ENCODE data around the gene TEX36. TPM values are rescaled to one million over a fixed set of nuclear protein-coding genes. Genes with fewer than 3 reads are reported as not detected.
"Not testable (repeated sequence)": the region's sequence is repeated elsewhere in the genome, so short reads cannot be mapped to it uniquely, and the experiment has no call there.

The TEX36 gene, protein sequence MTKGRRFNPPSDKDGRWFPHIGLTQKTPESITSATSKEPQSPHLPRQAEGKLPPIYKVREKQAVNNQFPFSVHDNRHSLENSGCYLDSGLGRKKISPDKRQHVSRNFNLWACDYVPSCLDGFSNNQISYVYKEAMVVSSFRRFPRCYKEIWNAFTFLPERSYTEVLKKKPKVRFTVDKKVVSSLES
- total RNA-seq: not detected in 2 replicates

GRCh38 chr10:125683063-125683462 is at the start of gene TEX36:
Gene TEX36 (minus strand): TSS chr10:125683163. CDS start chr10:125682989, 174 bp downstream.
- no peak for DNase-seq (ENCODE audit: low read depth, low spot score)

DNA sequence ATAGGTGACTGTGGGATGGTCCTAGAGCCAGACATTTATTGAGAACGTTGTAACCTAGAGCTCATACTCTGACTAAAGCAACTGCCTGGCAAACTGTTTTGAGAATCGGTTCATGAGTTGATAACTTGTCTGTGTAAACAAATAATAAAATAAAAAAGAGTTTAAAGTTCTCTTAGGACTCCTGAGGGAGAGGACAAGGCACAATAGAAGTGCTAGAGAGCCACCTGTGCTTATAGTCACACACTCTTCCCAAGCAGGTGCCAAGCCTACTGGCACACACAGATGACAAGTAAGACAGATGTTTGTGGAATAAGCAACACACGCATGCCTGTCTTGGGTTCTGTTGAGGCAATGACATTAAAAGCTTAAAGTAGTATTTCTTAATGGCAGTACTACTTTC is 44.5 kb upstream of the TEX36 start:
- no peak for DNase-seq (ENCODE audit: low read depth, low spot score)

DNA sequence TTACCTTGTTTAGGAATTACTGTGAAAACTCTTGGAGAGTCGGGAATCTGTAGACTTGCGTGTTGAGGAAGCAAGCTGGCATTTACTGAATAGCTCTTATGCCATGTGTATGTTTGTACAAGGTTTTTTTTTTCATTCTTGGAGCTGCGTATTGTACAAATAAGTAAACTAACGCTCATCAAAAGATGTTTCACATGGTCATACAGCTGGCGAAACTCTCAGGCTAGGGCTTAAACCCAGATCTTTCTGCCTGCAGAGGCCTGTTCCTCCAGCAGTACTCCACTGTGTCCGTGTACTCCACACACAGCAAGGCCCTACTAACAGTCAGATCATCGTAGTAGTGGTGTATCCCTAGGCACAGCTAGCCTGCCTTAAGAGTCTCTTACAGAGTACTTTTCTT is 44.0 kb upstream of the TEX36 start:
- no peak for DNase-seq (ENCODE audit: low read depth, low spot score)

DNA sequence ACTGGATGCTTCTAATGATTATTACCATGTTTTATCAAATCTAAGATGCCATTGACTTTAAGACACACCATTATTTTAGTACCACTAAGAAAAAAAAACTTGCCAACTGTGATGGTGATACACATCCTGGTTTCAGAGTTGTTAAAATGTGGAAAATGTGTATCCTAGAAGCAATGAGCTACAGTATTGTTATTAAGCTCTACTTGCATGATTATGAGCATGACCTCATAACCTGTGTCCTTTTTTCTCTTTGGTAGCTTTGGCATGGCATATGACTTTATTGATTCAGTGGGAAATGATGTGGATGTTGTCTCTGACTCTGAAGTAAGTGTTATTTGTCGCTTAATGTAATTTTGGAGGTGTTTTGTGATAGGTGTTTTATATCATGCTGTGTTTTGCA is 39.8 kb upstream of the TEX36 start:
- DNase-seq (ENCODE audit: low read depth, low spot score): no peak

DNA sequence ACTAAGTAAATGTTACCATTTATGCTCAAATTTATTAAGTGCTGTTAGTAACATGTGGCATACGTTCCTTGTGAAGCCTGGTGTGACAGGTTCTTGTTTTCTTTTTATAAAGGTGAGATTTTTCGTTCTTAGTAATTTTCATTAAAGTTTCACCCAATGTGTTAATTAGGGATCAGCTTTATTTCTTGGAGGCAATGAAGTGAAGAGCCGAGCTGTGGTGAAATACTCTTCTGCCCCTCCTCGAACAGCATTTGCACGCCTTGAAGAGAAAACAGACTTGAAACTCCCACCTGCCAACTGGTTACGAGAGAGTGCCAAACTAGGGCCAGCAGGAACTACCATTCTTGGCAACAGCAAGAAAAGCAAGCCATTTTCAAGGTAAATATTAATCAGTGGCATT is 38.1 kb upstream of the TEX36 start:
- DNase-seq (ENCODE audit: low read depth, low spot score): no peak

- no peak for DNase-seq (ENCODE audit: low read depth, low spot score)
These were observed 37.0 kb upstream of the TEX36 start for GRCh38 chr10:125720002-125720382.

GRCh38 chr10:125719173-125720001 is 36.4 kb upstream of the TEX36 start, which contains the start of gene EDRF1:
Gene EDRF1 (plus strand): TSS chr10:125719709. CDS start chr10:125719808, 99 bp downstream.
- peak; percentile 91 for DNase-seq (ENCODE audit: low read depth, low spot score)

- DNase-seq (ENCODE audit: low read depth, low spot score): not testable (repeated sequence)
These were observed 31.8 kb upstream of the TEX36 start for GRCh38 chr10:125714728-125715127.

GRCh38 chr10:125711110-125711750 is 28.3 kb upstream of the TEX36 start:
- no peak for DNase-seq (ENCODE audit: low read depth, low spot score)

GRCh38 chr10:125709553-125710474 is 26.9 kb upstream of the TEX36 start:
- no peak for DNase-seq (ENCODE audit: low read depth, low spot score)

- DNase-seq (ENCODE audit: low read depth, low spot score): no peak
These were observed 26.1 kb upstream of the TEX36 start for GRCh38 chr10:125708971-125709503.

GRCh38 chr10:125707541-125708468 is 24.8 kb upstream of the TEX36 start:
- no peak for DNase-seq (ENCODE audit: low read depth, low spot score)

- no peak for DNase-seq (ENCODE audit: low read depth, low spot score)
These were observed 17.5 kb upstream of the TEX36 start for GRCh38 chr10:125700355-125700911.

GRCh38 chr10:125699562-125700143 is 16.7 kb upstream of the TEX36 start:
- no peak for DNase-seq (ENCODE audit: low read depth, low spot score)

DNA sequence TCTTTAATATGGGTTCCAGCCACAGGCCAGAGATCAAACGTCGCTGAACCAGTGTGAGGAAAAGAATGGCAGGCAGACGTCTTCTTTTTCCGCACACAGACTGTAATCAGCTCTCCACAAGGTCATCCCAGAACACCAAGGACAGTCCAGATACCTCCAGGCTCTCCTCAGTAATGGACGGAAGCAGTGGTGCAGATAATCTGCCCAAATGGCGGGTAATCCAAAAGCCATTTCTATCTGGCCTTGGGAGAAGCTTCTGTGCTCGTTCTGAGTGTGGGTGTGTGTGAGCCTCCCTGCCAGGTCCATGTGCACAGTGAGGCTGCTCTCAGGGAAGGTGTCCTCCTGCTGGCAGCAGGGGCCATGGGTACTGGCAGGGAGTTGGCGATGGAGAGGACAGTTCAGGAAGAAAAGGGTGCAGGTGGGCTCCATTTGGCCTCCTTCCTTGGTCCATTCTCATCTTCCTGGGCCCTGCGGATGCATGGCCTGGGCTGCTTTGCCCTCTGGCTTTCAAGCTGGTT is 15.6 kb upstream of the TEX36 start:
- DNase-seq (ENCODE audit: low read depth, low spot score): no peak

DNA sequence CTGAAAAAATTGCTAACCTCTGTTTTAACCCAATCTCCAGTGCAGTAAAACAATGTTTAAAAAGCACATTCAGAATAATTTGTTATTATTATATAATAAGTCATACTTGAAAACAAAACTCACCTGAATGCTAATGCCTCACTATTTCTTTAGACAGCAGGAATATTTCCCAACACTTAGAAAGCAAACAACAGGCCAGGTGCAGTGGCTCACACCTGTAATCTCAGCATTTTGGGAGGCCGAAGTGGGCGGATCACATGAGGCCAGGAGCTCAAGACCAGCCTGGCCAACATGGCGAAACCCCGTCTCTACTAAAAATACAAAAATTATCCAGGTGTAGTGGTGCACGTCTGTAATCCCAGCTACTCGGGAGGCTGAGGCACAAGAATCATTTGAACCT is 13.9 kb upstream of the TEX36 start:
- DNase-seq (ENCODE audit: low read depth, low spot score): not testable (repeated sequence)

GRCh38 chr10:125694883-125695282 is 11.9 kb upstream of the TEX36 start:
- DNase-seq (ENCODE audit: low read depth, low spot score): peak; percentile 19

GRCh38 chr10:125693524-125693847 is 10.5 kb upstream of the TEX36 start:
- no peak for DNase-seq (ENCODE audit: low read depth, low spot score)

All from pulmonary artery endothelial cell (primary cell).